GM21723 (cell line): ENCODE measurements around the gene RCVRN.

Source experiments
- ATAC-seq: cut with Tn5 transposase; IDR thresholded peaks from one replicate; pipeline ENCODE4 v1.9.1; 2021; ENCODE audit warnings: mild to moderate bottlenecking, moderate library complexity; ENCODE audit not compliant: unreplicated experiment

The RCVRN gene

DNA sequence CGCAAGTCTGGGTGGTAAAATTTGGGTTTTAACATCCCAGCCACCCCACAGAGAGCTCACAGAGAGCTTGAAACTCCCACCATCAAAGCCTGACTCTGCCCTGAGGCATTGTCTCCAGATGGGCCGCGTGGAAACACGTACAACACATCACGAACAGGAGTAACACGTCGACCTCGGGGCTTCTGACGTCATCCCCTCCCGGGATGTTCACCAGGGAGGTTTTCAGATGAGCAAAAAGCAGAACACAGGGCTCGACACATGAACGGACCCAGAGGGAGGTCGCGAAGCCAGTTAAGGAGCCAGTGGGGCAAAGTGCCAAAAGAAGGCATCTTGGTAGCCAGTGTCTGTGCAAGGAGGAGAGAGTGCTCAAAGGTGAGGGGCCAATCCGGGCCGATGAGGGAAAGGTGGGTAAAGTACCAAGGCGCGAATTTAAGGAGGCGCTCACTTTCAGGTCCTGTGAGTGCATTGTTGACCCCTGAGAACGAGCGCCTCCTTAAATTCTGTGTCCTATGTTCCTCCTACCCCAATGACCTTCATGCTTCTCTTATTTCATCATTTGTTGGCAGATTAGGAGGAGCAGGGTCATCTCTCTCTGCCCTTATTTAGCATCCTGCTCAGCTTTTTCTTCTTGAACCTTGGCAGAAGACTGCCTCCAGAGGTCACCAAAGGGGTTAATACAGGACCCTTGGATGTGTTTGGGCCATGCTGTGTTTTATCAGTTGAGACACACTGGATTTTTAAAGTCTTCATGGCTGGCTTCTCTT lies 5.6 kb downstream of the RCVRN start:
- ATAC-seq = no peak

DNA sequence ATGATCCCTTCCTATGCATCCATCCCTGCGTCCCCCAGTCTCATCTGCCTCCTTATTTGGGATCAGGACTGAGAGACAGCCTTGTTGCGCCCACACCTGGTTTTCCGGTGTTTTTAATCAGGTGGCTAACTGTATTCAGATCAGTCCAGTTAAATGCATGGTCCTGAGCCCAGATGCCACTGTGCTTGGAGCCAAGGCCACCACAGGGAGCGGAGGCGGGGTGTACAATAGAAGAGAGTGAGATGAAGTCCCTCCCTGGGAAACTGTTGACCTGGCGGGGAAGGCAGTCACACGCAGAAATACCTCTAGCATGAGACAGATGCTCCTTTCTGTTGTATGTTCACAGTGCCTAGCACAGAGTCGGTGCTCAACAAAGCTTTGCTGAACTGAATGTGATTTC lies 6.3 kb downstream of the RCVRN start:
- no peak for ATAC-seq

DNA sequence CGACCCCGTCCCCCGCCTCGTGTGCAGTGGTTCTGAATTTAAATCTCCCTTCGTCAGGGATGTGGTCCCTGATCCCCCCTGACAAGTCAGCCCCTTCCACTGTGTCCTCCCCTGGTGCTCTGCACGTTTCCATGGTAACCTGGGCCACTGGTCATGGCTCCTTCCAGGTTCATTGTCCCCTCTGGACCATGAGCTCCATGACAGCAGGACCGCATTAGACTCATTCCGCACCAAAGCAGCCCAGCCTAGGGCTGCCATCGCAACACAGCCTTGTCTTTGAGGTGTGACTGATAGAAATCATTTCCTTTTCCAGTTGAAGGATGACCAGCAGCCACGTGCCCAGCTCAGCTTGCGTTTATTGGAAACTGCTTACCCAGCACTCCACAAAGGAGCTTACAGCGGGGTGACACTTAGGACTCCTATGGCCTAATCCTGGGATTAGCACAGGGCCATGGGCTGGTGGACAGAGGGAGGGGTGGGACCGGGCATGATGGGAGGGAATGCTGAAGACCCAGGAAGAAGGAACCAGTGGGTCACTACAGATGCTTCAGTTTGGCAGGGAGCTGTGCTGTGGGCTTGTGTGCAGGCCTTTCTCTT lies 7.6 kb downstream of the RCVRN start:
- ATAC-seq = no peak

DNA sequence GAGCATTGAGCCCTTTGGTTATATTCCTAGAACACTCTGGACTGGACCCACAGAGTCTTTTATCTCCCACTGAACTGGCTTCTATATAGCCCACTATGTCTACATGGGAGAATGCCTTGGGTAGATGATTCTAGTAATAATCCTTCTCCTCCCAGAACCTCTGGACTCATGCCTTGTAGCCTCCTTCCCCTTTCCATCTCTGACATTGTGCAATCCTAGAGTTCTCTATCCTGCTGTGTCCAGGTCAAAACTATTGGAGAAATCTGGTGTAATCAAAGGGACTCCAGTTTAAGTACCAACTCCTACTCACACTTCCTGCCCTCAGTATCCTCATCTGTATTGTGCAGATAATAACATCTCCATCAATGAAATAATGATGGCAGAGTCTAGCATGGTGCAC lies 9.1 kb downstream of the RCVRN start:
- no peak for ATAC-seq

DNA sequence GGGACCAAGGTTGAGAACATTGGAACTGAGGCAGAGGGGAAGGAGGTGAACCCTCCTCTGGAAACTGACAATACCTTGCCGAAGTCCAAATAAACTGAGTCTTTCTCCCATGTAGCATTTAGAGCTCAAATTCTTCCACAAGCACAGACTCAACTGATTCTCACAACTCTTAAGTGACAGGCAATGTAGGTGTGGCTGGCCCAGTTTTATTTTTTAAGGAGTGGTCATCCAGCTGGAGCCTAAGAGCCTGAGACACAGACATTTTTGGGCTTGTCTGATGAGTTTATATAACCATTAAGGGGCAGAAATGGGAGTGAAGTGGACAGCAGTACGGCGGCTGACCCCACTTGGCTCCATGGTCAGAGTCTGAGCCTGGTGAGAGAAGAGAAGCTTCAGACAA lies 10.8 kb downstream of the RCVRN start:
- no peak for ATAC-seq

DNA sequence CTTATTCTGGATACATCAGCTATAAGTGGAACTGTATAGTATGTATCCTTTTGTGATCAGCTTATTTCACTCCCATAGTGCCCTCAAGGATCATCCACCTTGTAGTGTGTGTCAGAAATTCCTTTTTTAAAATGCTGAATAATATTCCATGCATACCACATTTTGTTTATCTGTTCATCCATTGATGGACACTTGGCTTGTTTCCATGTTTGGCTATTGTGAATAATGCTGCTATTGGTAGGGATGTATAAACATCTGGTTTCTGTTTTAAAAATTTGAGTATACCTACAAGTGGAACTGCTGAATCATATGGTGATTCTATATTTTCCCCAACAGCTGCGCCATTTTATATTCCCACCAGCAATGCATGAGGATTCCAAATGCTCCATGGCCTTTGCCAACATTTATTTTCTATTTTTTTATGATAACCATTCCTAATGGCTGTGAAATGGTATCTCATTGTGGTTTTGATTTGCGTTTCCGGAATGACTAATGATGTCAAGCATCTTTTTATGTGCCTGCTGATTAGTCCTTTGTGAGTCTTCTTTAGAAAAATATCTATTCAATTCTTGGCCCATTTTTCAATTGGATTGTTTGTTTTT lies 11.6 kb downstream of the RCVRN start:
- no peak for ATAC-seq

DNA sequence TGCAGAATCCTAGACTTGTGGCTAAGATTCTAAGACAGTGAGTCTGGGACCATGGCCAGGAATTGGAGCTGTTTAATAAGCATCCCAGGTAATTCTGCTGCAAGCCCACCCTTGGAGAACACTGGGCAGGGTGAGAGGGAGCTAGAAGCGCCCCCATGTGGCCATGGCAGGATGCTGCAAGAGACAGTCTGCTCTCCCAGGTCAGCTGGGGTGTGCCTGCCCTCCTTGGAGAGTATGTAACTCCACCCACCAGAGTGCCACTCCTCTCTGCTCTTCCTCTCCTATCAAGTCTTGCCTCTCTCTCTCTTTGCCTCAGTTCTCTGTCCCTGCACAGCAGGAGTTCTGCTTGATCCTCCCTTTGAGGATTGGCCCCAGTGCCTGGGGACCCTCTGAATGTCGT lies 14.9 kb downstream of the RCVRN start:
- ATAC-seq = no peak

DNA sequence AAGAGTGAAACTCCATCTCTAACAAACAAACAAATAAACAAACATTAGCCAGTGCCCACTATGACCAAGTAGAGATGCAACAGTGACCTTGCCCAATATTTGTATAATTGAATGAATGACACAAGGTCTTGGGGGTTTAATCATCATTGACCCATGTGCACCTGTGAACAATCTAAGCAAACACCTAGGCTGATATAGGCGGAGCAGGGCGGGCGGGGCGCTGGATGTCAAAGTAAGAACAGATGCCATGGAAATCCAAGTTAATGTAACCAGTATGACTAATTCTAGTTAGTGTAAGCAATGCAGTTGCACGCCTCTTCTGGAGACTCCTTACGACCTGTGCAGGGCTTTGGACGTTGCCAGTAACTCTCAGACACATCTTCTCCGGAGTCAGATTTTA lies 17.6 kb downstream of the RCVRN start:
- no peak for ATAC-seq

DNA sequence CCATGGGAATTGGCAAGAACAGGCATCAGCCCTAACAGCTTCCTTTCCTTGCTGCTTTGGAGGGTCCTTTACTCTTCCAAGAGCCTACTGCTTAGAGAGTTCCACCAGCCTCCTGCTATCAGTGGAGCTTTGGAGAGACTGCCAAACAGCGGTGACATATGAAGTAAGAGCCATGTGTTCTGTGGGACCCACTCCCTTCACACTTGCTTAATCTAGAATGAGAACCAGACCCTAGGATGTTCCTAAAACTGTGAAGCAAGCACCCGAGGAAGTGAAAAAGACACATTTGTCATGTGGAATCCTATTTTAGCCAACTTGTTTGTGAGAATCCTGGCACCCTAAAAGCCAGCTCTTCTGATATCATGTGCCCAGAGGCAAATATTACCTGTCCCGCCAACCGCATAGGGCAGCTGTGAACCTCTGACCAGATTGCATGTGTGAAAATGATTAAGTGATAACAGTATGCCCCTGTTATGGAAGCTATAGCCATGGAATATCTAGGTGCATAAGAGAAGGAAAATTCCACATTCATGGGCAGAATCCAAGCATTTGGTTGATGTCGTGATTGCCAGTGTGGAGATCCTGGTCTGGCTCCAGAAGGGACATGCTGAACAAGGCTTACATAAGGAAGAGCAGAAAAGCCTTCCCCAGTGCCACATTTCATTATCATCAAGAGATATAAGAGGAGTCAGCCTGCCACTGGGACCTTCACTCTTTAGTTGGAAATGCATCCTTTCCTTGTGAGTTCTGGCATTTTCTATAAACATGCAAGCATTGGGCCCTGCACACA lies 18.7 kb downstream of the RCVRN start:
- ATAC-seq = no peak

DNA sequence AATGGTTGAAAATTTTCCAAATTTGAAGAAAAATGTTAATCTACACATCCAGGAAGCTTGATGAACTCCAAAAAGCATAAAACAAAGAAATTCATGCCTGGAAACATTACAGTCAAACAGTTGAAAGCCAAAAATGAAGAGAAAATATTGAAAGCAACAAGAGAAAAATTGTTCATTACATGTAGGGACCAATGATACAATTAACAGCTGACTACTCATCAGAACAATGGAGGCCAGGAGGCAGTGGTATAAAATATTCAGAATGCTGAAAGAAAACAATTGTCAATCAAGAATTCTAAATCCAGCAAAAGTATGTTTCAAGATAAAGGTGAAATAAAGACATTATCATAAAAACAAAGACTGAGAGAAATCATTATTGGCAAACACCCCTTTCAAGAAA lies 21.6 kb downstream of the RCVRN start:
- ATAC-seq = no peak

DNA sequence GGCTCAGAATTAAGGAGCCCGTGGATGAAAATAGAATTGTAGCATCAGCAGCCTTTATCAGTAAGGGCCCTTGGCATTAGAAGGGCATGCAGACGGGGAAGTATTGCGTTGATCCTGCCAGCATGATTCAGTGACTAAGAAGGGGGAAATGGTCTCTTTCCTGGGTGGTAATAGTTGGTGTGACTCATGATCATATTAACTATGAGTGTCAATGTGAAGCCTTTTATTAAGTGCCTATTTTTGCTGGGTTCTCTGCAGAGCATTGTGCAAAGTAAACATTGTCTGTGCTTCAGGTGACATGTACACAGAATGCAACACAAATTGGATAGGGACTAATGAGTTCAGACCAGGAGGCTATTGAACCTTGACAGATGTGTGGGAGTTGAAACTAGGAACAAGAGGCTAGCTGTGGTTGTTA lies 24.5 kb downstream of the RCVRN start:
- no peak for ATAC-seq

DNA sequence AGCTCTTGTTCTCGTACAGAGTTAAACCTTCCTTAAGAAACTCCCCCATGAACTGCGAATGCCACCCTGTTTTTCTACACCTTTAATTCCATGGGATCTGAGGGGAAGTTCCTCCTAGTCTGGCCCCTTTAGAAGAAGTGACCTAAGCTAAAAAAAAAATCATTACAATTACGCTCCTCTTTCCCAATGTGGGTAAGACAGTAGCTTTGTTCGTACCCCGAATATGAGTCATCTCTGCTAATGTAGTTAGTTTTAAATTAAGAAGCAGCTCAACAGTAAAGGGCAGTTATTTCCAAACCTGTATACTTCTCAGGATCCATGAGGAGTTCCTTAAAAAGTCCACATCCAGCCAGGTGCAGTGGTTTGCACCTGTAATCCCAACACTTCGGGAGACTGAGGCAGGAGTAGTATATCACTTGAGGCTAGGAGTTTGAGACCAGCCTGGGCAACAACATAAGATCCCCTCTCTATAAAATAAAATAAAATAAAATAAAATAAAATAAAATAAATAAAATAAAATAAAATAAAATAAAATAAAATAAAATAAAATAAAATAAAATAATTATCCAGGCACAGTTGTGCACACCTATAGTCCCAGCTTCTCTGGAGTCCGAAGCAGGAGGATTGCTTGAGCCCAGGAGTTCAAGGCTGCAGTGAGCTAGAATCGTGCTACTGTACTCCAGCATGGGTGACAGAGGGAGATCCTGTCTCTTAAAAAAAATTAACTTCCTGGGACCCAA lies 26.1 kb downstream of the RCVRN start:
- no peak for ATAC-seq

DNA sequence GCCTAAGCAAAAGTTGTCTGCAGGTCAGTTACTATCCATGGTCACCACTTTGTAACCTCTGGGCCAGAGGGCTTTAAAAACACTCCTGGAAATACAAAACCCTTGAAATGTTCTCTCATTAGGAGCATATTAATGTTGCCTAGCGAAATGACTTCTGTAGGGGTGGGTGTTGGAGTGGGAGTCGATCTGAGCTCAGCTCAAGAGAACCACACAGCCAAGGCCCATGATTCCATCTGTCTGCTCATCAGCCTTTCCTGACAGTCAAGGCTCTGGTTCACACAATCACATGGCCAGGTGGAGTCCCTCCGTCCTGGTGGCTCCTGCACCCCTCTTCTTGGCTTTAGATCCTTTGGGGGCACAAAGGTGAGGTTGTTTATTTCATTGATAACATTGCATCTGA lies 26.7 kb downstream of the RCVRN start:
- no peak for ATAC-seq

DNA sequence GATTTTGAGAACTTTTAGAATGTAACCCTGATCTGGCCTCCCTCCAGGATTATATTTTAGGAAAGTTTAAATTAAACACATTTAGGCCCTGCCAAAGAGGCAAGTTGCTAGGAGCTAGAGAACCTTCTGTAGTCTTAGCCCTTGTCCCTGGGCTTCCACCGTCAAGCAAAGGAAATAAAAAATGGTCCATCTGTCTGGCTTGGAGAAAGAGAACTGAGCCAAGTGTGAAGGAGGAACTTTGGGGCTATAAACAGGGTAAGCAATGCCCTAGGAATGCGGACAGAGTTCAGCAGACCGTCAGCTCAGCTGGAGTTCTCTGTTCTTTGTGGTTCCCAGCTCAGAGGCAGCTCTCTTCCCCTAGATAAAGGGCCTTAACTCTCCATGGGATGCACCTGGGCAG lies 29.6 kb downstream of the RCVRN start:
- ATAC-seq = no peak

DNA sequence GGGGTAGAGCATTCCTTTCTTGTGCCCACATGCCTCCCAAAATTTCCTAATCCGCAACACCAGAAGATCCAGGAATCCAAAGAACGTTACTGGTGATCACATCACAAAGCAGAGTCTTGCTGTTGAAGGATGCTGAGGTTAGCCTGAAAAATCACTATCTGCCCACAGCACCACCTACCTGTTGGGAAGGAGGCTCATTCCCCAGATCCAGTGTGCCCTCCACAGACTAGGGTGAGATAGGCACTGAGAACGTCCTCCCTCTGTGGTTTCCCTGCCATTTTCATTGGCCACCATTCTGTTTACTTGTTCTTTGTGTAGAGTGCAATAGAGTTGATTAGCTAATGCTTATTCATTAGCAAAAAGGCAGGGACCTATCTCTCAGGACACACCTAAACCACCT lies 30.3 kb downstream of the RCVRN start:
- ATAC-seq = no peak

DNA sequence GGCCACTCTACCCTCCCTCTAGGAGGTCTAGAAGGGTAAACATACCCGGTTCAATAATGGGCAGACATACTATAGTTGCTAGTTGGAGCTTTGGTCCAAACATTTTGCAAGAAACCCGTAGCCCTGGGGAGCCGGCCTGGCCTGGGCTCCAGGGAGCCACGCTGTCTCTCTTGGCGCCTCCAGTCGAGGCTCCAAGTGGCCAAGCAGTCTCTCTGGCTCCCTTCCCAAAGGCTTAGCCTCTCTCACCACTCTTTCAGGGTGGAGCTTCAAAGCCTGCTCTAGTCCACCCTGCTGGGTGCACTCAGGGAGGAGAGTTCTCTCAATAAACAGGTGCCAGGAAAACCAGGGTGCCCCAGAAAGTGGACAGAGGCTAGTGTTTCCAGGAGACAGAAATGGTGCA lies 32.2 kb downstream of the RCVRN start:
- ATAC-seq = no peak

DNA sequence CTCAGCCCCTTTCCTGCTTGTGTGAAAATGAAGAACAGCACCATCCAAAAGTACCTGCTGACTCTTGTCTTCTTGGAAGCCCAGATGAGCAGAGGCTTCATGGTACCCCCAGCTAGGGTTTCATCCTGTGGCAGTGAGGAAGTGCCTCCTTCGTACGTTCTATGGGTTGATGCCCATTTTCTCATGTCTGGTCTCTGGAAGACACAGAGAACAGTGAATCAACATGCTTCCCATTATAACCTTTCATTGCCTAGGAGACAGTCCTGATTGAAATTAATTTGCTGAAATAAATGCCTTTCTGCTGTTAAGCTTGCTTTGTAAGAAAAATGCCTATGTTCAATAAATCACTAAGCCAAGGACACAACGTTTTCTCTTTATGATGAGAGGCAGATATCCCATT lies 36.5 kb downstream of the RCVRN start:
- no peak for ATAC-seq

DNA sequence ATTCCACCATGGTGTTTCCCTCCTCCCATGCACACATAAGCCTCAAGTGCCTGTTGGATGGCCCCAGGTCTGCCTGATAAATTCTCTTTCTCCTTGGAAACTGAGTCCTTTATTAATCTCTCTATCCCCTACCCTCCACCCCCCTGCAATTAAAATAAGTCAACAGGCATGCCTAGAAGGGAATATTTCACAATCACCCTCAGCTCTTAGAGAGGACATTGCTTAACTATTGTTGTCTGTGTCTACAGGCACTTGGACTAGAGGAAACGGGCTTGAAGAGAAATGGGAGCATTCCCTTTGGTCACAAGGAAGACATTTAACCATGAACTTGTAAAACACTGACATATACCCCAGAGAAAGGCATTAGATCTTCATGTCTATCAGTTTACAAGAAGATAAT lies 39.5 kb downstream of the RCVRN start:
- ATAC-seq = no peak

DNA sequence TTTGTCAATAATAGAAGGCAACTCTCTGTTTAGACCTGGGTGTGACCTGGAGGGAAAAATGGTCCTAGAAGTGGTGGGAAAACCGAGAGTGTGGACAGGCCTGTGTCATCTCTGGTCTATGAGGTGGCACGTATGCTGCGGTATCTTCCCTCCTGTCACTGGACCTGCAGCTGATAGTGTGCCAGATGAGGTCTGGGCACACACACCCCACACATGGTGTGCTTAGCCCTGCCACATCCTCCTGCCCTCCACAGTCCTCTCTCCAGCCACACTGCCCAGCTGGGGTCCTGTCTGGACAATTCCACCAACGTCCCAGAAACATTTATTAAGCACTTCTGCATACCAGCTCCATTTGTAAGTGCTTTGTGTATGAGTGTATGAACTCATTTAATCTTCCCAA lies 42.1 kb downstream of the RCVRN start:
- ATAC-seq = no peak

DNA sequence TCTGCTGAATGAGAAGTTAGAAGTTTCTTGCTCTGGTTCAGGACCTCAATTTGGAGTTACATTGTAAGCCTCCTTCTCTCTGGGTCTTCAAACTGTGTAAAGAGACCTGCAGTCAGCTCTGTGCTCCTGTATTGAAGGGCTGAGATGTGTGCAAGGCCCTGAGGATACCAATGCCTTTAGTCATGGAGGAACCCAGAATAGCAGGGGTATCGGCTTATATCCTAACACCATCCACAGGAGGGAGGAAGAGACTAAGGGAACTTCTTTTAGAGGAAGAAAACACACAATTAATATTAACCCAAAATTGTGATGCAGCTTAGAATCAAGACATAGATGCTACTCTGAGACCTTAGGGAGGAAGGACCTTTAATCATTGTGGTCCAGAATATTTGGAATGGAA lies 42.9 kb downstream of the RCVRN start:
- ATAC-seq = no peak

DNA sequence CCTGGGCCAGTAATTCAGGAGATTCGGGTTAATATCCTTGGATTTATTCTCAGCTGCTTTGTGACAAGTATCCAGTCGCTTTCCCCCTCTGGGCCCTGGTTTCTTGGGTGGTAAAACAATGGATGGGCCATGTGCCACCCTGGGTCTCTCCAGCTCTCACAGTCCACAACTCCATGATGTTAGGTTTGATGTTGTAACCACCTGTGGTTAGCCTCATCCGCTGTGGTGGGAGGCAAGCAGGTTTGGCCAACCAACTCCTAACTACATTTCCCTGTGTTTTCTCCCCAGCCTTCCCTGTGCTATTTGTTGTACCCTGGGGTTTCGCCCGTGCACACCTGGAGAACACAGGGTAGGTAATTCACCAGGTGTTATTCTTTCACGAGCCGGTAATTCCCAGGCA lies 44.2 kb downstream of the RCVRN start:
- ATAC-seq = no peak
